GM18951 (cell line): ENCODE data around the gene XPA.
"Not testable (repeated sequence)": the region's sequence is repeated elsewhere in the genome, so short reads cannot be mapped to it uniquely, and the experiment has no call there.

Experiments
- POLR2A ChIP-seq: IDR thresholded peaks from 4 replicates; pipeline ENCODE4 v1.6.1; 2011; ENCODE audit warnings: mild to moderate bottlenecking; ENCODE audit not compliant: insufficient read length, insufficient read depth; ENCODE audit errors: extremely low read depth
- in situ Hi-C: fragments of 300-500 bp; cut with MboI; formaldehyde crosslinking; loops from one replicate; pipeline ENCODE4 v1.12.0; 2022; ENCODE audit warnings: low sequenced_read_pairs, mixed read lengths, inconsistent platforms; ENCODE audit not compliant: unreplicated experiment

Gene XPA

DNA sequence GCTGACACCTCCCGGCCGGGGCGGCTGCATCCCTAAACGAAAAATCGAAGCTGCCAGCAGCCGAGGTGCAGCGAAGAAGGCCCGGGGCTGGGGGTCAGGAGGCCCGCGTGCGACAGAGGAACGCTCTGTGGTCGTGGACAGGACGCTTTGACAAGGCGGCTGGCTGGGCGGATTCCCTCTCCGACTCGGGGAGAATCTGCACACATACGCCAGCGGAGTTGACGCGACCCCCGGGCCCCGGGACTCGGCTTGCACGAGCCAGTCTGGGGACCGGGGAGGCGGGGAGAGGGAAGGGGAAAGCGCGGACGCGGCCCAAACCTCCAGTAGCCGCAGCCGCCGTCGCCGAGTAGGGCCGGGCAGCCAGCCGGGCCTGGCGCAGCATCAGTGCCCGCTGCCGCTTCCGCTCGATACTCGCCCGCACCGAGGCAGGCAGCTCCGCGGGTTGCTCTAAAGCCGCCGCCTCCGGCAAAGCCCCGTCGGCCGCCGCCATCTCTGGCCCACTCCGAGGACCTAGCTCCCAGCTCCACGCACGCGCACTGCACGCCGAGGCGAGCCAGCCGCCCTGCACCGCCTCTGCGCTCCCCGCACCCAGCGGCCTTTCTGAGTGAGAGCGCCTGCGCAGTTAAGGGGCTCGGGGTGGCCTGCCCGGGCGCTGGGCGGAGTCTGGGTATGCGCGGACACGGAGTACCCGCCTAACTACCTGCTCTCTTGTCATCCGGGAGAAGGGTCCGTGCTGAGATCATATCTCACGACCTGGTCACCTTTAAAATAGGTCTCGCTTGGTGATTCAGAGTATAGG is at the start of gene XPA:
Gene XPA (minus strand): TSS at position 538 of the 799 bp plus-strand sequence. CDS start 48 bp downstream, at position 490.
- in situ Hi-C loops, result no loop called here
- peak; percentile 95 for TF ChIP-seq POLR2A

DNA sequence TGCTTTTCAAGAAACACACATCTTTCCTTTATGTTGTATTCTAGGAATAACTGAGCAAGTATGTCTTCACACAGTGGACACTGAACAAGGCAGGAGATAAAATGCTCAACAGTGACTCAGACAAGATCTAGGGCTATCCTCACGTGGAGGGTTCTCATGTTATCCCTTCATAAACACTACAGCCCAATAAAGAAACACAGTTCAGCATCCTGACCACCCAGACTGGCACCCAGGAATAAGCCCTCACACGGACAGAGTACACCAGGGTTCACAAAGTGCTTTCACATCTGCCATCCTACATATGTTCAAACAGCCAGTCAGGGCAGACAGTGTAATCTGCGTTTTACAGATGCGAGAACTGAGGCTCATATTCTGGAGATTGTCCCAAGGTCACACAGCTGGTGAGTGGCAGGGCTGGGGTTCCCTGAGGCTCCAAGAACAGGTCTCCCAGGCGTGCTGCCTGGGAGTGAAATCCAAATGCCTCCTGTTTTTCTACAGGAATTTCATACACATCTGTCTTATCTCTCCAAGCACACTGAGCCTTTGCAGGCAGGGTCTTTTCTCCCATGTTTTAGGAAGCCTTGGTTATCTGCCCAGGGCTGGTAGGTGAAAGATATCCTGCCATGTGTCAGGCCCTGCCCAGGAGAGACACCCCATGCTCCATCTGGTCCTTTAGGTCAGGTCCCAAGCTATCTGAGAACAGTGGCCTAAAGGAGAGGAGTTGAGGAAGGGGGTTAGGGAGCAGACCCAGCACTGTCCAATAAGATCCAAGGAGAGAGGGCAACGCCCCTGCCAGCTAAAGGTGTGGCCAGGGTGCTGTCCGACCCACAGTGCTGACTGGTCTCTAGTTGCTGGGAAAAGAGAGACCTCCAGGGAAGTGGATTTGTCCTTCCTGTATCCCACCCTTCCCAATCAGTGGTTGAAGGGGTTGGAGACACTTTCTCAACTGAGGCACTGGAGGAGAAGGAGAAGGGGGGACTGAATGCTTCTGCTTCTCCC is 47.9 kb upstream of the XPA start:
- no peak for TF ChIP-seq POLR2A
- in situ Hi-C loops, result no loop called here

DNA sequence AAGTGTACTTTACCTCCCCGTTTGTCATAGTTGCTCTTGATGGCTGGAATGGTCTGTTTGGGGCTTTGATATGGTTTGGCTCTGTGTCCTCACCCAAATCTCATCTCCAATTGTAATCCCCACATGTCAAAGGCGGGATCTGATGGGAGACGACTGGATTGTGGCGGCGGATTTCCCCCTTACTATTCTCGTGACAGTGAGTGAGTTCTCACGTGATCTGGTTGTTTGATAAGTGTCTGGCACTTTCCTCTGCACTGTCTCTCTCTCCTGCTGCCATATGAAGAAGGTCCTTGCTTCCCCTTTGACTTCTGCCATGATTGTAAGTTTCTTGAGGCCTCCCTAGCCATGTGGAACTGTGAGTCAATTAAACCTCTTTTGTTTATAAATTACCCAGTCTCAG is 46.9 kb upstream of the XPA start:
- in situ Hi-C loops, result not testable (repeated sequence)

DNA sequence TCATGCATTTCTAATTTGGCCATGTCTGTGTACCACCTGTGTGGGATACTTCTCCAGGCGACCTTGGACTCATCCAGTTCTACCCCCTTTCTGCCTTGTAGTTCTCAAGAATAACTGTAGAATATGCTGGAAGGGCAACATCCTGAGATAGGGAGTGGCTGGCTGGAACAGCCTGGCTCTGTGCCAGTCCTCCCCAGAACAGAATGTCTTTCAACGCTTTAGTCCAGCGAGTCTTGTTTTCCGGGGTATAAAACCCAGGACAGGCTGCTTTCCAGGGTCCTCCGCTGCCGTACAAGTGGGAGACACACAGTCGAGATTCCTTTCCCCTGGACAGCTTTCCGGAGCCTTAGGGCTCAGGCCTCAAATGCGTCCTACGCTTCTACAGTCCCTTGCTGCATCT is 45.4 kb upstream of the XPA start:
- in situ Hi-C loops, result no loop called here
- TF ChIP-seq POLR2A, result no peak

DNA sequence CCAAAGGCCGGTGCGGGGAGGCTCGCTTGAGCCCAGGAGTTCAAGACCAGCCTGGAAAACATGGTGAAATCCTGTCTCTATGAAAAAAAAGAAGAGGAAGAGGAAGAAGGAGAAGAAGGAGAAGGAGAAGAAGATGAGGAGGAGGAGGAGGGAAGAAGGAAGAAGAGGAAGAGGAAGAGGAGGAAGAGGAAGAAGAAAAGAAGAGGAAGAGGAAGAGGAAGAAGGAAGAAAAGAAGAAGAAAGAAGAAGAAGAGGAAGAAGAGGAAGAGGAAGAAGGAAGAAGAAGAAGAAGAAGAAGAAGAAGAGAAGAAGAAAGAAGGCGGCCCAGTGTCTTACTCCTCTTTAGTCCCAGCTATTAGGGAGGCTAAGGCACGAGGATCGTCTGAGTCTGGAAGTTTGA is 44.8 kb upstream of the XPA start:
- in situ Hi-C loops, result no loop called here
- TF ChIP-seq POLR2A, result no peak

DNA sequence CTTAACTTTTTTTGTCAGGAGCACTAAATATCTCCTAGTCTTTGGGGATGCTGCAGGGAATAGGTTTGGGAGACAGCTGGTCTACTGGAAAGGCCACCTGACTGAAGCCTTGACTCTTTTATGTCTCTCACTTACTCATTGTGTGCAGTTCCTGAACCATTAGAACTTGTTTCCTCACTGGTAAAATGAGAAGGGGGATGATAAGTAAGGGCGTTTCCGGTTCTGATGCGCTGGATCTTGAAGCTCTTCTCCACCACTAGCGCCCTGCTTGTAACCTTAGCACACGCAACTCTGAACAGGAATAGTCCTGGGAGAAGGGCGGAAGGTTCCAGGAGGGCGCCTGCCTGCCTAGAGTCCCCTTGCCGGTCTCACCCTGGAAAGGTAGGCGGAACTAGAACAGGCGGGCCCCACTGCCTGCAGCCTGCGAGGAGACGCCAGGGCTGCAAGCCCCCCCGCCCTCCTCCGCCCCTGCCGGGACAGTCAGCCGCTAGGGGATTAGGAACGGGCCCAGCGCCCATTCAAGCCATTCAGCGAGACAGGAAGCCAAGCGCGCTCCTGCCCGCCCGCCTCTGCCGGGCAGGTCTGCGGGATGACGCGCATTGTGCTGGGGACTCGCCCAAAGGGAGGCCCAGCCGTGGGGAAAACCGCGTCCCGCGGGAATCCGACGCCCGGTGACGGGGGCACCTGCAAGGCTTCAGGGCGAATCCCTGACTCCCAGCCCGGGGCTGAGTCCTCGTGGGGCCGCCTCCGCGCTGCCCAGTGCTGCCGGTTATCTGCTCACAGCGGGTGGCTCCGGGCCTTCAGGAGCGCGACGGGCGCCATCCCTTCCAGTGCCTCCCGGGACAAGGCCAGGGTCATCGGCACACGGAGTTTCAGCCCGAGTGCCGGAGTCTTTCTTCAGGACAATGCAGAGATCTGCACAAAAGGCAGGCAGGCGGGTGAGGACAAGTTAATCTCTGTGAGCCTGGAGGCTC is 44.0 kb upstream of the XPA start:
- in situ Hi-C loops, result no loop called here
- no peak for TF ChIP-seq POLR2A

DNA sequence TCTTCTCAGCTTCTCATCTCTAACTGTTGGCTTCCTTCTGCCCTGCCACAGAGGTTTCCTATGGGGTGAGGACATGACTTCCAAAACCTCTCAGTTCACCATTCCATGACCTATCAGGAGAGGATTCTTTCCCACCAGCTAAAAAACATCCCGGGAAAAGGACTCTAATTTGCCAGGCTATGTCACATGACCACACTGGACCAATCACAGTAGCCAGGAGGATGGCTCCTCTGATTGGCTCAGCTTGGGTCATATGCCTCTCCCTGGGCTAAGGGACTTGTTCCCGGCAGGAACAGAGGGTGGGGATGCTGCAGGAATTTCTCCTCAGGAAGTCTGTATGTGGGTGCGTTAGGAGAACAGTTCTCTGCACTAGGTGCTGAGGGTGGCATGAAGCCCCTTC is 40.3 kb upstream of the XPA start:
- TF ChIP-seq POLR2A, result no peak
- in situ Hi-C loops, result no loop called here

DNA sequence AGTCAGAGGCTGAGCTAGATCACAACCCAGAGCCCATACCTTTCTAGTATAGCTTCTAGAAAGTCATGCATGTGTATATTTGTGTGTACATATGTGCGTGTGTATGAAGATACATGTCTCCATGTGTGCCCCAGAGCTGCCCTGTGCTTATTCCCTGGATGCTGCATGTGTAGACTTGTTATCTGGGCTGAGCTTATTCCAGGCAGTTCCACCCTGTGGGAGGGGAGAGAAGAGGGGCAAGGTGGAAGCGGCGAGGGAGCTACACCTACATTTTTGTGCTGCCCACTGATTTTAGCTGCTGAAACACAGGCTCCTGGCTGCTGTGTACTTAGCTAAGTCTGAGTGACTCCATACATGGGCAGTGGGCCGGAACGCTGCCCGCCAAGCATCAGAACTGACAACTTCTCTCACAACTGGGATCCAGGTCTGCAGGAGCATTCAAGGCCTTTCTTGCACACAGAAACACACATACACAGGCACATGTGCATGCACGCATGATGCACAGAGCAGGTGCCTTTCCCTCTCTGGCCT is 38.0 kb upstream of the XPA start:
- in situ Hi-C loops, result no loop called here
- TF ChIP-seq POLR2A, result no peak

DNA sequence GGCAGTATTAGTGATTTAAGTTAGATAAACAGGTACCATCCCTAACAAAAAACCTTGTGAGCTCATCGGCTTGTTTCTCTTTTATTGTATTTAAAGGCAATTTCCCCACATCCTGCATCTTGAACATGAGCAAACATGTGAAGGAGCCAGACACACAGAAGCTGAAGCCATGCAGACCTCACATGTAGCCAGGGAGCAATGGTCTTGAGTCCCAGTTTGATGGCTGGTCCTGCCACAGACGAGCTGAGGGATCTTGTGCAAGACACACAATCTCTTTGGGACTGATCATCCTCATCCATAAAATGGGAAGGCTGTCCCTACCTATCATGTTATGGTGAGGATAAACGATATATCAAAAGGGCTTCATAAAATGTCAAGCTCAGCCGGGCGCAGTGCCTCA is 29.6 kb upstream of the XPA start:
- TF ChIP-seq POLR2A, result no peak
- in situ Hi-C loops, result no loop called here

DNA sequence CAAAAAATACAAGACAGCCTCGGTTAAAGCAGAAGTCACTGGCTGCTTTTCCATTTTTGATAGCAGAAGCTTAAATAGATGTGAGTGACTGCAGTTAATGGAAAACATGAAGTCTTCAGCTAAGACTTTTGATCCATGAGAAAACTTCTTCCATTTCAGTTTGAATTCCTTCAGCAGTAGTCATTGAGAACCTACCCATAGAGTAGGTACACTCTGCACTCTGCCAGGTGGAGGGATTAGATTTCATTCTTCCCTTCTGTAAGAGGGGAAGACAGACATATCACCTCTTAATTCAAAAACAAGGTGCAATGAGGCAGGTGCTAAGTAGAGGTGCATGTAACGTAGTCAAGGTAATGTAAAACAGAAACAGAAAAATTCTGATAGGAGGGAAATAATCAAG is 26.7 kb upstream of the XPA start:
- in situ Hi-C loops, result no loop called here
- no peak for TF ChIP-seq POLR2A

DNA sequence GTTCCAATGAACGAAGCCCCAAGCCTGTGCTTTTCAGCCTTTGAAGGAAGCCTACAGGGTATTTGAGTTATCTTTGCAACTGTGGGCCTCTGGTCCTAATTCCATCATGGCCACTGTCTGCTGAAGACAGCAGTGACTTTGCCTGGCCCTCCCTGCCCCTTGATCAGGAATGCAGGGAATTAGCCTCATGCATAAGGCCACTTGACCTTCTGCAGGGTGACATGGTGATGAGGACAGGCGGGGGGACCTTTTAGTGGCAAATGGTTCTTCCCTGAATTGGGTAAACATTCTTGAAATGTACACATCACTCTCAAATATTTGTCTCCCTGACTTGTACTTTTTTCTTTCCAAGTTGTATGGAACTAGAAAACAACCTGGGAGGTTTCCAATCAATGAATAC is 25.2 kb upstream of the XPA start:
- no peak for TF ChIP-seq POLR2A
- in situ Hi-C loops, result no loop called here

DNA sequence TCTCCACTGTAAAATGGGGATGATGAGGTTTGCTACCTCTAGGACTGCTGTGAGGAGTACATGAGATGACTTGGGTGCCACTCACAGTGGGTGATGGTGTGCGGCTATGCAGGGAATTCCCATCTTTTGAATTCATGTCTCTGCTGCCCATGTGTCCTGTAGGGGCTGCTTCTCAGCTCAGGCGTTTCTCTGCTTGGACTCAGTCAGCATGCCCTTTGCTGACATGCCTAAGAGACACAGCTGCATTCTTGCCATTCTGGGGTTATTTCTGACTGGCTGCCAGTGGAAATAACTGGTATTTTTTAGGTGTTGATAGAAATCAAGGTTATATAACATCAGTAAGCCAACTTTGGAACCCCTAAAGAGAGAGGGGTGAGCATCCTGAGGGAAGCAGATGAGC is 24.3 kb upstream of the XPA start:
- in situ Hi-C loops, result no loop called here
- no peak for TF ChIP-seq POLR2A
